Coronary artery (tissue), 2 donors: Measurements from ENCODE around the gene GBGT1.
"Not testable (repeated sequence)": the region's sequence is repeated elsewhere in the genome, so short reads cannot be mapped to it uniquely, and the experiment has no call there.

Experiments used
- DNase-seq: peaks from one replicate; pipeline ENCODE4 v3.0.0-alpha.2; 2017; ENCODE audit warnings: low spot score
- H3K27ac ChIP-seq, 2 donors: fragments of 200-600 bp; sonication (generic); one replicate each; pipeline ENCODE4 v1.5.1; 2016 to 2019
- H3K4me3 ChIP-seq: fragments of 200-600 bp; sonication (generic); 2 replicates; pipeline ENCODE4 v1.5.1; 2016; ENCODE audit warnings: mild to moderate bottlenecking, moderate library complexity
- TF ChIP-seq, protein P1 (sequence below): fragments of 200-600 bp; sonication (generic); IDR thresholded peaks from one replicate; pipeline ENCODE4 v1.5.1; 2019; ENCODE audit warnings: antibody characterized with exemption

The GBGT1 gene

DNA sequence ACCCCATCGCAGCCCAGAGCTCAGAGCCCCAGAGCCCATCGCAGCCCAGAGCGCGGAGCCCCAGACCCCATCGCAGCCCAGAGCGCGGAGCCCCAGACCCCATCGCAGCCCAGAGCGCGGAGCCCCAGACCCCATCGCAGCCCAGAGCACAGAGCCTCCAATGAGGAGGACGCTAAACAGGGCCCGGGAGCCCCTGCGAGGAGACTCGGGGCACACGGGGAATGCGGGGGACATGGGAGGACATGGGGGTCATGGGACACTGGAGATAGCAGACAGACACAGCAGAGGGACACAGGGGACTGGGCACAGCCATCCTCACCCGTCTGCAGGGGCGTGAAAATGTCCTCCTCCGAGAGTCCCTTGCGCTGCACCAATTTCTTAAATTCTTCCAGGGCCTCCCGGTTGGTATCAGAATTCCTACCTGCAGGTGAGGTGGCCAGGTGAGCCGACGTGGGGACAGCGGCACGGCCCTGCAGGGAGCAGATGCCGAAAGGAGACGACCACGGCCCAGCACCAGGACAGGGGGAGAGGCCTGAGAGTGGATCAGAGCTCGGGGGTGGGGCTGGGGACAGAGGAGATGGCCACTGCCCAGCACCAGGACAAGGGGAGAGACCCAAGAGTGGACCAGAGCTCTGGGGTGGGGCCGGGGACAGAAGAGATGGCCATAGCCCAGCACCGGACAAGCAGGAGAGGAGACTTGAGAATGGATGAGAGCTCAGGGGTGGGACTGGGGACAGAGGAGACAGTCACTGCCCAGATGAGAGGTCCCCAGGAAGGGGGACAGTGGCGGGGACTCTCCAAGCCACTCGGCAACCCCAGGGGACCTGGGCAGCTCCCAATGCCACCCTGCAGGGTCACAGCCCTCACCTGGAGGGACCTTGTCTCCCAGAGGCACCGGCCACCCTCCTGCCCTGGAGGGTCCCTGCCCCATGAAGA lies 42.5 kb upstream of the GBGT1 start:
- Histone ChIP-seq H3K4me3 (no peak overlapping the region), H3K27ac (no peak overlapping the region)
- TF ChIP-seq, protein P1, sequence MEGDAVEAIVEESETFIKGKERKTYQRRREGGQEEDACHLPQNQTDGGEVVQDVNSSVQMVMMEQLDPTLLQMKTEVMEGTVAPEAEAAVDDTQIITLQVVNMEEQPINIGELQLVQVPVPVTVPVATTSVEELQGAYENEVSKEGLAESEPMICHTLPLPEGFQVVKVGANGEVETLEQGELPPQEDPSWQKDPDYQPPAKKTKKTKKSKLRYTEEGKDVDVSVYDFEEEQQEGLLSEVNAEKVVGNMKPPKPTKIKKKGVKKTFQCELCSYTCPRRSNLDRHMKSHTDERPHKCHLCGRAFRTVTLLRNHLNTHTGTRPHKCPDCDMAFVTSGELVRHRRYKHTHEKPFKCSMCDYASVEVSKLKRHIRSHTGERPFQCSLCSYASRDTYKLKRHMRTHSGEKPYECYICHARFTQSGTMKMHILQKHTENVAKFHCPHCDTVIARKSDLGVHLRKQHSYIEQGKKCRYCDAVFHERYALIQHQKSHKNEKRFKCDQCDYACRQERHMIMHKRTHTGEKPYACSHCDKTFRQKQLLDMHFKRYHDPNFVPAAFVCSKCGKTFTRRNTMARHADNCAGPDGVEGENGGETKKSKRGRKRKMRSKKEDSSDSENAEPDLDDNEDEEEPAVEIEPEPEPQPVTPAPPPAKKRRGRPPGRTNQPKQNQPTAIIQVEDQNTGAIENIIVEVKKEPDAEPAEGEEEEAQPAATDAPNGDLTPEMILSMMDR = no peak
- no peak for DNase-seq

- not testable (repeated sequence) for DNase-seq, H3K27ac ChIP-seq
Measured at GRCh38 chr9:133205481-133205887, 41.8 kb upstream of the GBGT1 start.

DNA sequence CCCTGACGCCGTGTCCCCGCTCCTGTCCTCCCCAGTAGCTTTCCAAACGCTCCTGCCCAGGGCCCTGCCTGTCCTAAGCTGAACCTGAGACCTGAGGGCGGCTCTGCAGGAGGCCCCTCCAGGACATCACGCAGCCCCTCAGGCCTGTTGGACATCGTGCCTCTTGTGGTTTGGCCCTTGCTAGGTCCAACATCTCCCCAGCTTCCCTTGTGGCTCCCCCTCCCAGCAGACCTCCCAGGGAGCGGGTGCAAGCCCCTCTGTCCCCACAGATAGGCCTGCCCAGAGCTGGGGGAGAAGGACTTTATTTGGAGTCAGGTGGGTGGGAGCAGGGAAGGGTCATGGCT lies 41.3 kb upstream of the GBGT1 start:
- Histone ChIP-seq H3K4me3 (no peak overlapping the region), H3K27ac (no peak overlapping the region)
- TF ChIP-seq, protein P1 = no peak
- DNase-seq = no peak

More at GRCh38 chr9:133205481-133205887, 41.8 kb upstream of the GBGT1 start:
- H3K4me3 ChIP-seq = not testable (repeated sequence)

DNA sequence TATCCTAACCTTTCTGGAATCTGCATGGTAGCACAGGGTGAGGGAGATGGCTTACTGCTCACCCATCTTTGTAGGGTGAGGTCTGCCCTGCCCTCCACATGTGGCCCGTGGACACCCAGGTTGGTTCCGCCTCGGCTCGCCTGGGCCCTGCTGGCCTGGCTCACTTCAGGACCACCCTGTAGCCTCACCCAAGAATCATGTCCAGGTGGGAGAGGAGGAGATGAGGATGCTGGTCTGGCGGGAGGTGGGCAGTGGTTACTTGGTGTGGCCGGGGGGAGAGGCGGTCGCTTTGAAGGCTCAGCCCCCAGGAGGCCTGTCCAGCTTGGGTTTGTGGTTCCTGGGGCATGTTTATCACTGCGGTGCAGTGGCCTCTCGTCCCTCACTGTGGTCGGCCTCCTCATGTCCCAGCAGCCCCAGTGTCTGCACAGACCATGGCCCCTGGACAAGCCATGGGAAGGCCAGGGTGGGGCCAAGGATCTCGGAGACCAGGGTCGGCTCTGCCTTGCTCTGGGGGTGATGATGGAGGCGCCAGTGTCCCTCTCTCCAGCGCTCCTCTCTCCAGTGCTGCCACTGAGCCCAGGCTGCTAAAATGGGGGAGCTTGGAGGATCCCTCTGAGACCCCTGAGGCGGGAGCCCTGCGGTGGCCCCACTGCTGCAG lies 40.8 kb upstream of the GBGT1 start:
- TF ChIP-seq, protein P1 = no peak
- H3K27ac ChIP-seq = no peak overlapping the region
- no peak for DNase-seq
- no peak overlapping the region for H3K4me3 ChIP-seq

- TF ChIP-seq, protein P1 = no peak
- no peak for DNase-seq
- no peak overlapping the region for H3K4me3 ChIP-seq
- H3K27ac ChIP-seq = no peak overlapping the region
Measured at GRCh38 chr9:133203506-133204075, 39.9 kb upstream of the GBGT1 start.

- no peak for DNase-seq
- no peak overlapping the region for H3K27ac ChIP-seq
Measured at GRCh38 chr9:133202688-133203453, 39.2 kb upstream of the GBGT1 start.

More at GRCh38 chr9:133202688-133203453, 39.2 kb upstream of the GBGT1 start:
- no peak overlapping the region for H3K4me3 ChIP-seq
- TF ChIP-seq, protein P1 = no peak
